Trophoblast cell (in vitro differentiated cells and primary cell): ENCODE data around the gene LRP5.

ENCODE experiments used
- DNase-seq, 2 donors: peaks; one replicate each; pipeline ENCODE4 v3.0.0-alpha.2; 2016
- H2AFZ ChIP-seq: 2 replicates; pipeline ENCODE4 v1.6.1; 2013; ENCODE audit warnings: low read length, moderate library complexity, mild to moderate bottlenecking; ENCODE audit not compliant: insufficient read depth, poor library complexity
- H2AK5ac ChIP-seq: 2 replicates; pipeline ENCODE4 v1.6.1; 2013; ENCODE audit warnings: mild to moderate bottlenecking, low read length
- H2BK120ac ChIP-seq: 2 replicates; pipeline ENCODE4 v1.6.1; 2013; ENCODE audit warnings: low read length, mild to moderate bottlenecking, moderate library complexity; ENCODE audit not compliant: insufficient read depth, poor library complexity
- H2BK12ac ChIP-seq: 2 replicates; pipeline ENCODE4 v1.6.1; 2013; ENCODE audit warnings: mild to moderate bottlenecking, low read length, moderate library complexity
- H2BK5ac ChIP-seq: 2 replicates; pipeline ENCODE4 v1.6.1; 2013; ENCODE audit warnings: low read length, low read depth, moderate library complexity, mild to moderate bottlenecking; ENCODE audit not compliant: poor library complexity
- H3K14ac ChIP-seq: 2 replicates; pipeline ENCODE4 v1.6.1; 2013; ENCODE audit warnings: mild to moderate bottlenecking, low read length
- H3K18ac ChIP-seq: 2 replicates; pipeline ENCODE4 v1.6.1; 2013; ENCODE audit warnings: mild to moderate bottlenecking, low read length
- H3K23ac ChIP-seq: 2 replicates; pipeline ENCODE4 v1.6.1; 2013; ENCODE audit warnings: low read length
- H3K27ac ChIP-seq: 2 replicates; pipeline ENCODE4 v1.5.1; 2013; ENCODE audit warnings: low read depth, mild to moderate bottlenecking, inconsistent platforms, low read length, moderate library complexity
- H3K27me3 ChIP-seq: 2 replicates; pipeline ENCODE4 v1.6.1; 2013; ENCODE audit warnings: inconsistent platforms, mild to moderate bottlenecking, low read length, moderate library complexity; ENCODE audit not compliant: insufficient read depth
- H3K36me3 ChIP-seq, 2 experiments: 1 replicate in 1 of 2; 2 replicates in 1 of 2; pipeline ENCODE4 v1.6.1; 2013; ENCODE audit warnings: low read length in 2 of 2, mild to moderate bottlenecking in 2 of 2, moderate library complexity in 1 of 2; ENCODE audit not compliant: insufficient read depth in 2 of 2, control insufficient read depth in 1 of 2
- H3K4ac ChIP-seq: 2 replicates; pipeline ENCODE4 v1.6.1; 2013; ENCODE audit warnings: low read depth, mild to moderate bottlenecking, low read length, moderate library complexity
- H3K4me1 ChIP-seq, 2 experiments: 1 replicate in 1 of 2; 2 replicates in 1 of 2; pipeline ENCODE4 v1.6.1; 2013; ENCODE audit warnings: low read length in 2 of 2, mild to moderate bottlenecking in 2 of 2, moderate library complexity in 1 of 2; ENCODE audit not compliant: insufficient read depth in 2 of 2, control insufficient read depth in 1 of 2
- H3K4me2 ChIP-seq: 2 replicates; pipeline ENCODE4 v1.6.1; 2013; ENCODE audit warnings: inconsistent platforms, mild to moderate bottlenecking, low read length, moderate library complexity
- H3K4me3 ChIP-seq: 2 replicates; pipeline ENCODE4 v1.5.1; 2013; ENCODE audit warnings: mild to moderate bottlenecking, low read depth, low read length, inconsistent platforms
- H3K79me1 ChIP-seq: one replicate; pipeline ENCODE4 v1.6.1; 2013; ENCODE audit warnings: low read length
- H3K79me2 ChIP-seq: 2 replicates; pipeline ENCODE4 v1.6.1; 2013; ENCODE audit warnings: low read length, mild to moderate bottlenecking; ENCODE audit not compliant: control insufficient read depth, insufficient read depth, poor library complexity
- H3K9ac ChIP-seq: 2 replicates; pipeline ENCODE4 v1.6.1; 2013; ENCODE audit warnings: mild to moderate bottlenecking, low read length
- H3K9me3 ChIP-seq: 2 replicates; pipeline ENCODE4 v1.6.1; 2013; ENCODE audit warnings: low read depth, mild to moderate bottlenecking, control low read depth, inconsistent platforms, low read length; ENCODE audit not compliant: insufficient read depth
- H4K12ac ChIP-seq: 2 replicates; pipeline ENCODE4 v1.6.1; 2013; ENCODE audit warnings: low read depth, mild to moderate bottlenecking, low read length, moderate library complexity
- H4K8ac ChIP-seq: 2 replicates; pipeline ENCODE4 v1.6.1; 2013; ENCODE audit warnings: low read depth, mild to moderate bottlenecking, low read length, moderate library complexity
- H4K91ac ChIP-seq: one replicate; pipeline ENCODE4 v1.6.1; 2013; ENCODE audit warnings: low read depth, mild to moderate bottlenecking, low read length, moderate library complexity
- WGBS: extraction: QIAGEN DNeasy Blood & Tissue Kit; methylation state at CpG from one replicate; pipeline ENCODE4 v1.1.7; 2013; ENCODE audit warnings: missing lambda C conversion rate; ENCODE audit not compliant: insufficient read length, insufficient coverage; ENCODE audit errors: extremely low coverage; 5-methylcytosine and 5-hydroxymethylcytosine counted together

The LRP5 gene

DNA sequence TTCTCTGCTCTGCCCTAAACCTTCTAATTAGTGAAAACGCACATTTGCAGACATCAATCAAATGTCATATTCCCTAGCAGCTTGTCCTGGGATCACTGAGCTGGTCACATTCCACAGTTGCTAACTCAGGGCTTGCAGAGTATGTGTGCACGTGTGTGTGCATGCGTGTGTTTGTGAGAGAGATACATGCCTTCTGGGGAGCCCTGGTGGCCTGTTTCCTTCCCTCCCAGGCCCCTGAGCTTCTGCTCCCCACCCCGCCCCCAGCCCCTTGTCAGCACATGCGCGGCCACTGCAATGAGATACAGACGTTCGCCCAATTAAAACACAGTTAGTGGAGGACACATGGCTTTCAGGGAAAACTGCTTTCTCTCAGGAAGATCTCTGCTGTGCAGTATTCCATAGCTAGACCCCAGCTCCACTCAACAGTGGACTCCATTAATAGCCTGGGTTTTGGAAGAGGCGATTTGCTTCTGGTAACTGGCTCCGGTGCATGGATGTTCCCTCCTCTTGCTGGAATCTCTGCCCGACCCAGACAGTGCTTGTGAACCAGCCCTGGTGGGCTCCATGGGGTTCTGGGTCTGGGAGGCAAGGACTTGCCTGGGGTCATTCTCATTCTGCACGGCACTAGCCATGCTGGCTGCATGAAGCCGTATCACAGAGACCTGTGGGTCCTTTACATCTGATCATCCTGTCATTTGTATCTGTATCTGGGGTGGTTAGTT, 17.7 kb downstream of the LRP5 start:
- no peak overlapping the region for H4K91ac ChIP-seq
- no peak overlapping the region for H4K8ac ChIP-seq
- H3K18ac ChIP-seq, result no peak overlapping the region
- no CpG with 5 or more reads among the region's 13 CpGs for WGBS
- H2BK12ac ChIP-seq, result no peak overlapping the region
- DNase-seq, result peak; percentile 18 to 37
- H3K23ac ChIP-seq, result no peak overlapping the region
- no peaks in the 10 kb centered on the region for H3K9me3 ChIP-seq
- H3K36me3 ChIP-seq, result no peaks in the 10 kb centered on the region
- H2AFZ ChIP-seq, result no peak overlapping the region
- H3K4me1 ChIP-seq, result peaks cover 20 to 31% of the 10 kb centered on the region in 2 experiments
- no peak overlapping the region for H2BK5ac ChIP-seq
- no peaks in the 10 kb centered on the region for H3K27me3 ChIP-seq
- no peak overlapping the region for H3K4ac ChIP-seq
- H3K4me2 ChIP-seq, result no peak overlapping the region
- no peak overlapping the region for H2BK120ac ChIP-seq
- H4K12ac ChIP-seq, result no peak overlapping the region
- no peak overlapping the region for H2AK5ac ChIP-seq
- H3K79me1 ChIP-seq, result peaks cover 3% of the 10 kb centered on the region
- no peak overlapping the region for H3K27ac ChIP-seq
- no peak overlapping the region for H3K14ac ChIP-seq
- no peak overlapping the region for H3K9ac ChIP-seq
- H3K4me3 ChIP-seq, result no peak overlapping the region
- H3K79me2 ChIP-seq, result no peaks in the 10 kb centered on the region

DNA sequence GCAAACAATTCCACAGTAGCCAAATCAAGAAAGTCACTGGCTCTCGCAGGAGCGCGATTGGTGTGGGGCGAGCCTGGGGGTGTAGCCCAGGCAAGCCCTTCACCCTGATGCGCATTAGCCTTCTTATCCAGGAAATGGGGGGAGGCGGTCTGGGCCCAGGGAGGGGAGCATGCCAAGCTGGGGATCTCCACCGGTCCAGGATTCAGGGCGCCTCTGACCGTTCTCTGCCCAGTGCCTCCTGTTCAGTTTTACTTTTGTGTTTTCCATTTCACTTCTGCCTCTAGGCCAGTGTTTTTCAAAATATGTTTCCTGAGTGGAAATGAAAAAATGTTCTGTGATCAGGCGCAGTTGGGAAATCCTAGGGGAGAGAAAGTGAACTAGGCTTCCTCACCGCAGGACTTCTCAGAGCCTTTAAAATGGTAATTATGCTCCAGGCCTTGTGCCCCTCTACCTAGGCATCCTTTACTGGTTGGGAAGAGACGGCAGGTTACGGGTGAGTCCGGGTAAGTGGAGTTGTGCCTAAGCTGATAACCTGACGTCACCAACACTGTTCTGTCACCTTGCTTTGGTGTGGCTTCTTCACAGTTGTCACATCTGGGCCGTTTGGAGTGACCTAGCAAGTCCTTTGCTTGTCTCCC, 18.4 kb downstream of the LRP5 start:
- Histone ChIP-seq H3K4ac (no peak overlapping the region), H3K14ac (no peak overlapping the region), H3K79me2 (no peaks in the 10 kb centered on the region), H2BK12ac (no peak overlapping the region), H3K4me1 (peaks cover 20 to 31% of the 10 kb centered on the region in 2 experiments), H3K27ac (no peak overlapping the region), H3K9ac (no peak overlapping the region), H2AFZ (no peak overlapping the region), H3K23ac (no peak overlapping the region), H3K4me2 (no peak overlapping the region), H4K91ac (no peak overlapping the region), H3K18ac (no peak overlapping the region), H4K12ac (no peak overlapping the region), H2BK5ac (no peak overlapping the region), H3K9me3 (no peaks in the 10 kb centered on the region), H2BK120ac (no peak overlapping the region), H4K8ac (no peak overlapping the region), H3K4me3 (no peak overlapping the region), H3K79me1 (peaks cover 3% of the 10 kb centered on the region), H3K27me3 (no peaks in the 10 kb centered on the region), H2AK5ac (no peak overlapping the region), H3K36me3 (no peaks in the 10 kb centered on the region)
- no peak for DNase-seq
- WGBS, result no CpG with 5 or more reads among the region's 16 CpGs

DNA sequence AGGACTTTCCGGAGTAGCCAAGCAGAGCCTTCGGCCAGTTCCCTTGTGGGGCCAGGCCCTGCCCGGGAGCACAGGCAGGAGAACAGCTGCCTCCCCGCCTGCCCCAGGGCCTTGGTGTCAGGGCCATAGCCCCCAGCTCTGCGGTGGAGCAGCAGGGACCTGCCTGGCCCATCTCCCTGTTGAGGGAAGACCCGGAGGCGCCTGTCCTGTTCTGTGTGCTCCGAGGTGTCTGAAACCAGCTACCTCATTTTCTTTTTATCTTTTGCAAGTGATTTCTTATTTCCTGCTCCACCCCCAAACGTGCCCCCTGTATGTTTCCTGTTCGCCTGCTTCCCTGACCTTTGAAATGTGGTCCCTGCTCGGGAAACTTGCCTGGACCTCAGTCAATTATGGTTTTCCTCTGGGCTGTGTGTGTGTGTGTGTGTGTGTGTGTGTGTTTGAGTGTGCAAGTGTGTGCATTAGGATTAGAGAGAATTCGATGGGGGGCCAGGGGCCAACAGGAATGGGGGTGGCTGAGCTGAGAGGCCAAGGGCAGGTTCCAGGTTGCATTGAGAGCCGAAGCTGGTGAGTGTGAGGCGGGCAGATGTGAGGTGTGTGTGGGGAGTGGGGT, 19.1 kb downstream of the LRP5 start:
- Histone ChIP-seq H3K27me3 (no peaks in the 10 kb centered on the region), H4K91ac (no peak overlapping the region), H2BK12ac (no peak overlapping the region), H3K9me3 (no peaks in the 10 kb centered on the region), H3K18ac (no peak overlapping the region), H3K79me1 (peaks cover 3% of the 10 kb centered on the region), H3K27ac (no peak overlapping the region), H3K23ac (no peak overlapping the region), H4K12ac (no peak overlapping the region), H3K4ac (no peak overlapping the region), H2AFZ (no peak overlapping the region), H3K4me2 (no peak overlapping the region), H3K79me2 (no peaks in the 10 kb centered on the region), H2AK5ac (no peak overlapping the region), H3K36me3 (no peaks in the 10 kb centered on the region), H4K8ac (no peak overlapping the region), H3K4me1 (peaks cover 20 to 31% of the 10 kb centered on the region in 2 experiments), H3K14ac (no peak overlapping the region), H2BK5ac (no peak overlapping the region), H3K9ac (no peak overlapping the region), H3K4me3 (peak overlapping the region; percentile 34), H2BK120ac (no peak overlapping the region)
- DNase-seq, result peak; percentile 18 to 39
- WGBS, result no CpG with 5 or more reads among the region's 14 CpGs

GRCh38 chr11:68332186-68332585, 19.8 kb downstream of the LRP5 start:
- H2BK120ac ChIP-seq, result no peak overlapping the region
- H3K36me3 ChIP-seq, result no peaks in the 10 kb centered on the region
- H2BK5ac ChIP-seq, result no peak overlapping the region
- no peak overlapping the region for H2BK12ac ChIP-seq
- H3K79me1 ChIP-seq, result peaks cover 3% of the 10 kb centered on the region
- no peak overlapping the region for H4K91ac ChIP-seq
- H3K23ac ChIP-seq, result no peak overlapping the region
- no peak overlapping the region for H3K9ac ChIP-seq
- no peak overlapping the region for H2AFZ ChIP-seq
- no peak overlapping the region for H3K14ac ChIP-seq
- no peaks in the 10 kb centered on the region for H3K27me3 ChIP-seq
- H4K8ac ChIP-seq, result no peak overlapping the region
- H3K4ac ChIP-seq, result no peak overlapping the region
- no peak overlapping the region for H3K27ac ChIP-seq
- DNase-seq, result no peak
- no CpG with 5 or more reads among the region's 9 CpGs for WGBS
- no peaks in the 10 kb centered on the region for H3K79me2 ChIP-seq
- no peak overlapping the region for H4K12ac ChIP-seq
- H3K4me2 ChIP-seq, result no peak overlapping the region
- no peak overlapping the region for H3K18ac ChIP-seq
- H3K4me3 ChIP-seq, result no peak overlapping the region
- peaks cover 20 to 34% of the 10 kb centered on the region in 2 experiments for H3K4me1 ChIP-seq
- H3K9me3 ChIP-seq, result no peaks in the 10 kb centered on the region
- H2AK5ac ChIP-seq, result no peak overlapping the region
